Measurements from ENCODE around the gene FBXO39. TPM values are rescaled to one million over a fixed set of nuclear protein-coding genes. Genes with fewer than 3 reads are reported as not detected.
"Not testable (repeated sequence)": the region's sequence is repeated elsewhere in the genome, so short reads cannot be mapped to it uniquely, and the experiment has no call there.

Gene FBXO39
- total and polyA plus RNA-seq, 2 donors from 2014 or later = not detected

GRCh38 chr17:6815775-6816174 is 39.8 kb downstream of the FBXO39 start:
- H3K27me3 ChIP-seq (ENCODE audit: control insufficient read depth, insufficient read depth, low read length) = no peaks in the 10 kb centered on the region
- peaks cover 0 to 3% (median 0%) of the 10 kb centered on the region in 3 donors for H3K9me3 ChIP-seq (ENCODE audit: control insufficient read depth in 2 of 3, insufficient read depth in 1 of 3, low read length in 3 of 3)
- intact Hi-C loops (cut with DNase I) = no loop called here
- no peak overlapping the region for H3K4me3 ChIP-seq (ENCODE audit: low read length in 3 of 3)
- no peak for TF ChIP-seq CTCF (IDR thresholded peaks at IDR 0.05; ENCODE audit: borderline replicate concordance, extremely low read depth, insufficient read depth)
- H3K9ac ChIP-seq (ENCODE audit: low read length in 3 of 3) = no peak overlapping the region
- FAIRE-seq (no peak), DNase-seq (no peak)
- H3K4me1 ChIP-seq (ENCODE audit: control insufficient read depth in 2 of 3, insufficient read depth in 2 of 3, low read depth in 1 of 3, low read length in 3 of 3) = no peaks in the 10 kb centered on the region
- H3K27ac ChIP-seq (ENCODE audit: low read depth in 2 of 2, low read length in 2 of 2) = no peak overlapping the region
- H3K36me3 ChIP-seq (ENCODE audit: control insufficient read depth in 2 of 3, insufficient read depth in 3 of 3, low read length in 3 of 3) = no peaks in the 10 kb centered on the region

- H3K36me3 ChIP-seq (ENCODE audit: control insufficient read depth in 2 of 3, insufficient read depth in 3 of 3, low read length in 3 of 3); H3K27me3 ChIP-seq (ENCODE audit: control insufficient read depth, insufficient read depth, low read length); H3K4me1 ChIP-seq (ENCODE audit: control insufficient read depth in 2 of 3, insufficient read depth in 2 of 3, low read depth in 1 of 3, low read length in 3 of 3); H3K9me3 ChIP-seq (ENCODE audit: control insufficient read depth in 2 of 3, insufficient read depth in 1 of 3, low read length in 3 of 3); DNase-seq; intact Hi-C loops (cut with DNase I); H3K9ac ChIP-seq (ENCODE audit: low read length in 3 of 3); H3K4me3 ChIP-seq (ENCODE audit: low read length in 3 of 3); FAIRE-seq; H3K27ac ChIP-seq (ENCODE audit: low read depth in 2 of 2, low read length in 2 of 2): not testable (repeated sequence)
Measured at GRCh38 chr17:6816368-6816767, 40.4 kb downstream of the FBXO39 start.

GRCh38 chr17:6818938-6819337 is 42.9 kb downstream of the FBXO39 start:
- H3K4me1 ChIP-seq (ENCODE audit: control insufficient read depth in 2 of 3, insufficient read depth in 2 of 3, low read depth in 1 of 3, low read length in 3 of 3) = no peaks in the 10 kb centered on the region
- H3K36me3 ChIP-seq (ENCODE audit: control insufficient read depth in 2 of 3, insufficient read depth in 3 of 3, low read length in 3 of 3) = no peaks in the 10 kb centered on the region
- intact Hi-C loops (cut with DNase I) = no loop called here
- H3K9me3 ChIP-seq (ENCODE audit: control insufficient read depth in 2 of 3, insufficient read depth in 1 of 3, low read length in 3 of 3) = peaks cover 0 to 3% (median 0%) of the 10 kb centered on the region in 3 donors
- FAIRE-seq = no peak
- no peak overlapping the region for H3K27ac ChIP-seq (ENCODE audit: low read depth in 2 of 2, low read length in 2 of 2)
- no peaks in the 10 kb centered on the region for H3K27me3 ChIP-seq (ENCODE audit: control insufficient read depth, insufficient read depth, low read length)
- no peak overlapping the region for H3K4me3 ChIP-seq (ENCODE audit: low read length in 3 of 3)
- no peak for DNase-seq
- no peak for TF ChIP-seq CTCF (IDR thresholded peaks at IDR 0.05; ENCODE audit: borderline replicate concordance, extremely low read depth, insufficient read depth)
- H3K9ac ChIP-seq (ENCODE audit: low read length in 3 of 3) = no peak overlapping the region

GRCh38 chr17:6823011-6823442 is 47.0 kb downstream of the FBXO39 start:
- Histone ChIP-seq H3K27ac (ENCODE audit: low read depth in 2 of 2, low read length in 2 of 2) (no peak overlapping the region), H3K9me3 (ENCODE audit: control insufficient read depth in 2 of 3, insufficient read depth in 1 of 3, low read length in 3 of 3) (peaks cover 0 to 3% (median 0%) of the 10 kb centered on the region in 3 donors), H3K36me3 (ENCODE audit: control insufficient read depth in 2 of 3, insufficient read depth in 3 of 3, low read length in 3 of 3) (no peaks in the 10 kb centered on the region), H3K9ac (ENCODE audit: low read length in 3 of 3) (no peak overlapping the region), H3K27me3 (ENCODE audit: control insufficient read depth, insufficient read depth, low read length) (no peaks in the 10 kb centered on the region), H3K4me3 (ENCODE audit: low read length in 3 of 3) (no peak overlapping the region), H3K4me1 (ENCODE audit: control insufficient read depth in 2 of 3, insufficient read depth in 2 of 3, low read depth in 1 of 3, low read length in 3 of 3) (no peaks in the 10 kb centered on the region)
- no peak for TF ChIP-seq CTCF (IDR thresholded peaks at IDR 0.05; ENCODE audit: borderline replicate concordance, extremely low read depth, insufficient read depth)
- intact Hi-C loops (cut with DNase I) = loop anchor here (10.0 kb wide), 1 partner anchor 148 kb away; no protein-coding TSS in a partner anchor
- no peak for FAIRE-seq
- DNase-seq = no peak

Measured in kidney (tissue), 14 donors.